Skeletal muscle satellite cell (primary cell): ENCODE measurements around the gene DENND6A.
"Not testable (repeated sequence)": the region's sequence is repeated elsewhere in the genome, so short reads cannot be mapped to it uniquely, and the experiment has no call there.

ENCODE experiments used
- H3K27me3 ChIP-seq: 2 replicates; pipeline ENCODE4 v1.7.0; 2013; ENCODE audit warnings: low read length; ENCODE audit not compliant: control insufficient read depth, insufficient read depth
- H3K36me3 ChIP-seq: 2 replicates; pipeline ENCODE4 v1.7.0; 2013; ENCODE audit warnings: mild to moderate bottlenecking, control low read depth, low read length; ENCODE audit not compliant: insufficient read depth
- H3K4me1 ChIP-seq: 2 replicates; pipeline ENCODE4 v1.7.0; 2013; ENCODE audit warnings: low read length; ENCODE audit not compliant: control insufficient read depth, insufficient read depth
- H3K4me2 ChIP-seq: 2 replicates; pipeline ENCODE4 v1.7.0; 2013; ENCODE audit warnings: mild to moderate bottlenecking, low read length
- H3K4me3 ChIP-seq: 2 replicates; pipeline ENCODE4 v1.7.0; 2013; ENCODE audit warnings: low read length
- H3K9ac ChIP-seq: 2 replicates; pipeline ENCODE4 v1.7.0; 2013; ENCODE audit warnings: mild to moderate bottlenecking, low read depth, low read length, moderate library complexity
- H3K9me3 ChIP-seq: replicated peaks from 2 replicates; pipeline ENCODE4 v1.7.0; 2013; ENCODE audit warnings: mild to moderate bottlenecking, control low read depth, low read length

DENND6A gene

GRCh38 chr3:57718118-57718517 lies 25.2 kb upstream of the DENND6A start:
- no peak overlapping the region for H3K4me2 ChIP-seq
- H3K27me3 ChIP-seq = peaks cover 13% of the 10 kb centered on the region
- no peaks in the 10 kb centered on the region for H3K4me1 ChIP-seq
- H3K4me3 ChIP-seq = no peak overlapping the region
- no peak overlapping the region for H3K9ac ChIP-seq
- H3K36me3 ChIP-seq = no peaks in the 10 kb centered on the region
- no peaks in the 10 kb centered on the region for H3K9me3 ChIP-seq

GRCh38 chr3:57717205-57717868 lies 24.5 kb upstream of the DENND6A start:
- Histone ChIP-seq H3K36me3 (no peaks in the 10 kb centered on the region), H3K4me2 (no peak overlapping the region), H3K4me3 (no peak overlapping the region), H3K4me1 (no peaks in the 10 kb centered on the region), H3K9me3 (no peaks in the 10 kb centered on the region), H3K9ac (no peak overlapping the region), H3K27me3 (peaks cover 8% of the 10 kb centered on the region)

- no peaks in the 10 kb centered on the region for H3K27me3 ChIP-seq
- no peak overlapping the region for H3K4me3 ChIP-seq
- H3K9me3 ChIP-seq = no peaks in the 10 kb centered on the region
- no peak overlapping the region for H3K9ac ChIP-seq
- no peaks in the 10 kb centered on the region for H3K36me3 ChIP-seq
- H3K4me2 ChIP-seq = no peak overlapping the region
- no peaks in the 10 kb centered on the region for H3K4me1 ChIP-seq
These were observed 22.8 kb upstream of the DENND6A start for GRCh38 chr3:57715686-57716085.

GRCh38 chr3:57709559-57709958 lies 16.7 kb upstream of the DENND6A start:
- no peaks in the 10 kb centered on the region for H3K36me3 ChIP-seq
- H3K9me3 ChIP-seq = no peaks in the 10 kb centered on the region
- H3K4me1 ChIP-seq = peaks cover 10% of the 10 kb centered on the region
- no peaks in the 10 kb centered on the region for H3K27me3 ChIP-seq
- H3K9ac ChIP-seq = no peak overlapping the region
- H3K4me3 ChIP-seq = no peak overlapping the region
- H3K4me2 ChIP-seq = no peak overlapping the region

- Histone ChIP-seq H3K9me3 (no peaks in the 10 kb centered on the region), H3K4me3 (no peak overlapping the region), H3K4me1 (peaks cover 10% of the 10 kb centered on the region), H3K4me2 (no peak overlapping the region), H3K36me3 (no peaks in the 10 kb centered on the region), H3K9ac (no peak overlapping the region), H3K27me3 (no peaks in the 10 kb centered on the region)
These were observed 16.2 kb upstream of the DENND6A start for GRCh38 chr3:57709031-57709430.

- no peak overlapping the region for H3K4me2 ChIP-seq
- no peaks in the 10 kb centered on the region for H3K9me3 ChIP-seq
- H3K27me3 ChIP-seq = no peaks in the 10 kb centered on the region
- H3K36me3 ChIP-seq = no peaks in the 10 kb centered on the region
- H3K4me3 ChIP-seq = no peak overlapping the region
- no peak overlapping the region for H3K9ac ChIP-seq
- H3K4me1 ChIP-seq = peaks cover 10% of the 10 kb centered on the region
These were observed 13.6 kb upstream of the DENND6A start for GRCh38 chr3:57706462-57706861.

- not testable (repeated sequence) for H3K4me3 ChIP-seq, H3K9me3 ChIP-seq, H3K9ac ChIP-seq, H3K27me3 ChIP-seq, H3K36me3 ChIP-seq, H3K4me2 ChIP-seq
- peaks cover 10% of the 10 kb centered on the region for H3K4me1 ChIP-seq
These were observed 12.5 kb upstream of the DENND6A start for GRCh38 chr3:57705351-57705750.

GRCh38 chr3:57701781-57702180 lies 8.9 kb upstream of the DENND6A start:
- H3K4me2 ChIP-seq = no peak overlapping the region
- H3K27me3 ChIP-seq = no peaks in the 10 kb centered on the region

GRCh38 chr3:57700737-57701136 lies 7.9 kb upstream of the DENND6A start:
- H3K9ac ChIP-seq = no peak overlapping the region
- no peak overlapping the region for H3K4me2 ChIP-seq
- no peaks in the 10 kb centered on the region for H3K9me3 ChIP-seq
- peaks cover 5% of the 10 kb centered on the region for H3K4me1 ChIP-seq
- no peak overlapping the region for H3K4me3 ChIP-seq
- H3K36me3 ChIP-seq = no peaks in the 10 kb centered on the region
- no peaks in the 10 kb centered on the region for H3K27me3 ChIP-seq

More at GRCh38 chr3:57701781-57702180, 8.9 kb upstream of the DENND6A start:
- Histone ChIP-seq H3K4me3 (no peak overlapping the region), H3K4me1 (peaks cover 5% of the 10 kb centered on the region), H3K9ac (no peak overlapping the region), H3K36me3 (no peaks in the 10 kb centered on the region), H3K9me3 (no peaks in the 10 kb centered on the region)

- H3K36me3 ChIP-seq = no peaks in the 10 kb centered on the region
- no peak overlapping the region for H3K4me2 ChIP-seq
- H3K4me3 ChIP-seq = no peak overlapping the region
- peaks cover 5% of the 10 kb centered on the region for H3K4me1 ChIP-seq
- no peaks in the 10 kb centered on the region for H3K9me3 ChIP-seq
- H3K27me3 ChIP-seq = no peaks in the 10 kb centered on the region
- no peak overlapping the region for H3K9ac ChIP-seq
These were observed 6.7 kb upstream of the DENND6A start for GRCh38 chr3:57699591-57699990.

- Histone ChIP-seq H3K4me2 (no peak overlapping the region), H3K36me3 (no peaks in the 10 kb centered on the region), H3K27me3 (no peaks in the 10 kb centered on the region), H3K9ac (no peak overlapping the region), H3K4me3 (no peak overlapping the region), H3K9me3 (no peaks in the 10 kb centered on the region), H3K4me1 (peaks cover 5% of the 10 kb centered on the region)
These were observed 4.0 kb upstream of the DENND6A start for GRCh38 chr3:57696801-57697321.

GRCh38 chr3:57694146-57694545 lies 1.3 kb upstream of the DENND6A start:
- H3K4me2 ChIP-seq = no peak overlapping the region
- H3K9me3 ChIP-seq = no peaks in the 10 kb centered on the region
- no peak overlapping the region for H3K4me3 ChIP-seq
- peaks cover 11% of the 10 kb centered on the region for H3K4me1 ChIP-seq
- H3K27me3 ChIP-seq = no peaks in the 10 kb centered on the region
- no peaks in the 10 kb centered on the region for H3K36me3 ChIP-seq
- no peak overlapping the region for H3K9ac ChIP-seq
